Central memory CD8-positive, alpha-beta T cell (primary cell): ENCODE results near the gene LGALS9C.
"Not testable (repeated sequence)": the region's sequence is repeated elsewhere in the genome, so short reads cannot be mapped to it uniquely, and the experiment has no call there.

ENCODE experiments used
- ATAC-seq: fragments of 150-1000 bp; cut with Tn5 transposase; replicated peaks from 2 replicates; pipeline ENCODE4 v1.10.0; 2022; ENCODE audit warnings: mild to moderate bottlenecking, moderate FRiP score, moderate number of reproducible peaks; ENCODE audit not compliant: poor library complexity, severe bottlenecking; ENCODE audit errors: extremely low read depth
- DNase-seq, 2 donors: peaks; one replicate each; pipeline ENCODE4 v3.0.0; 2021; ENCODE audit warnings: low spot score in 2 of 2
- H3K27ac Mint-ChIP-seq: one replicate; pipeline ENCODE4 v1.8.0; 2022; ENCODE audit warnings: low read depth, mild to moderate bottlenecking, moderate library complexity, mixed read lengths
- H3K27me3 Mint-ChIP-seq: one replicate; pipeline ENCODE4 v1.8.0; 2022; ENCODE audit warnings: mixed read lengths
- H3K36me3 Mint-ChIP-seq: one replicate; pipeline ENCODE4 v1.8.0; 2022; ENCODE audit warnings: mild to moderate bottlenecking, moderate library complexity, mixed read lengths; ENCODE audit not compliant: insufficient read depth
- H3K4me1 Mint-ChIP-seq: one replicate; pipeline ENCODE4 v1.8.0; 2022; ENCODE audit warnings: mixed read lengths
- H3K4me3 Mint-ChIP-seq: one replicate; pipeline ENCODE4 v1.8.0; 2022; ENCODE audit warnings: mild to moderate bottlenecking, moderate library complexity, mixed read lengths
- H3K9me3 Mint-ChIP-seq: one replicate; pipeline ENCODE4 v1.8.0; 2022; ENCODE audit warnings: mixed read lengths

The LGALS9C gene

GRCh38 chr17:18487633-18488032, 11.0 kb downstream of the LGALS9C start:
- H3K36me3 Mint-ChIP-seq, DNase-seq, H3K4me3 Mint-ChIP-seq, ATAC-seq, H3K9me3 Mint-ChIP-seq, H3K27me3 Mint-ChIP-seq, H3K4me1 Mint-ChIP-seq, H3K27ac Mint-ChIP-seq: not testable (repeated sequence)

GRCh38 chr17:18488622-18489021, 12.0 kb downstream of the LGALS9C start:
- H3K4me1 Mint-ChIP-seq, H3K27me3 Mint-ChIP-seq, H3K27ac Mint-ChIP-seq, DNase-seq, H3K4me3 Mint-ChIP-seq, H3K36me3 Mint-ChIP-seq, H3K9me3 Mint-ChIP-seq, ATAC-seq: not testable (repeated sequence)

GRCh38 chr17:18490016-18490415, 13.4 kb downstream of the LGALS9C start:
- not testable (repeated sequence) for DNase-seq, H3K9me3 Mint-ChIP-seq, H3K27ac Mint-ChIP-seq, H3K4me1 Mint-ChIP-seq, H3K4me3 Mint-ChIP-seq, H3K27me3 Mint-ChIP-seq, H3K36me3 Mint-ChIP-seq, ATAC-seq

GRCh38 chr17:18492712-18493480, 16.3 kb downstream of the LGALS9C start:
- not testable (repeated sequence) for H3K9me3 Mint-ChIP-seq, H3K27ac Mint-ChIP-seq, H3K27me3 Mint-ChIP-seq, H3K4me1 Mint-ChIP-seq, DNase-seq, H3K36me3 Mint-ChIP-seq, H3K4me3 Mint-ChIP-seq
- ATAC-seq = peak; percentile 62

GRCh38 chr17:18494250-18494768, 17.7 kb downstream of the LGALS9C start:
- ATAC-seq, H3K36me3 Mint-ChIP-seq, H3K4me3 Mint-ChIP-seq, H3K27me3 Mint-ChIP-seq, H3K4me1 Mint-ChIP-seq, DNase-seq, H3K9me3 Mint-ChIP-seq, H3K27ac Mint-ChIP-seq: not testable (repeated sequence)

GRCh38 chr17:18497044-18497443, 20.5 kb downstream of the LGALS9C start:
- not testable (repeated sequence) for H3K27me3 Mint-ChIP-seq, H3K9me3 Mint-ChIP-seq, H3K4me1 Mint-ChIP-seq, H3K4me3 Mint-ChIP-seq, H3K36me3 Mint-ChIP-seq, H3K27ac Mint-ChIP-seq, ATAC-seq, DNase-seq

GRCh38 chr17:18499100-18499499, 22.5 kb downstream of the LGALS9C start:
- not testable (repeated sequence) for H3K9me3 Mint-ChIP-seq, ATAC-seq, H3K36me3 Mint-ChIP-seq, DNase-seq, H3K4me1 Mint-ChIP-seq, H3K27me3 Mint-ChIP-seq, H3K4me3 Mint-ChIP-seq, H3K27ac Mint-ChIP-seq

- not testable (repeated sequence) for H3K4me3 Mint-ChIP-seq, DNase-seq, H3K9me3 Mint-ChIP-seq, H3K36me3 Mint-ChIP-seq, ATAC-seq, H3K4me1 Mint-ChIP-seq, H3K27ac Mint-ChIP-seq, H3K27me3 Mint-ChIP-seq
These were observed 23.2 kb downstream of the LGALS9C start for GRCh38 chr17:18499756-18500155.

GRCh38 chr17:18500281-18500680, 23.7 kb downstream of the LGALS9C start:
- H3K4me3 Mint-ChIP-seq, H3K36me3 Mint-ChIP-seq, ATAC-seq, H3K27ac Mint-ChIP-seq, DNase-seq, H3K27me3 Mint-ChIP-seq, H3K4me1 Mint-ChIP-seq, H3K9me3 Mint-ChIP-seq: not testable (repeated sequence)

- not testable (repeated sequence) for ATAC-seq, H3K4me1 Mint-ChIP-seq, H3K4me3 Mint-ChIP-seq, H3K27ac Mint-ChIP-seq, H3K36me3 Mint-ChIP-seq, DNase-seq, H3K27me3 Mint-ChIP-seq, H3K9me3 Mint-ChIP-seq
These were observed 24.2 kb downstream of the LGALS9C start for GRCh38 chr17:18500816-18501215.

- H3K27ac Mint-ChIP-seq, H3K36me3 Mint-ChIP-seq, H3K9me3 Mint-ChIP-seq, H3K4me1 Mint-ChIP-seq, H3K4me3 Mint-ChIP-seq, ATAC-seq, H3K27me3 Mint-ChIP-seq, DNase-seq: not testable (repeated sequence)
These were observed 26.6 kb downstream of the LGALS9C start for GRCh38 chr17:18503221-18503620.

- not testable (repeated sequence) for H3K27me3 Mint-ChIP-seq, H3K27ac Mint-ChIP-seq, H3K4me1 Mint-ChIP-seq, ATAC-seq, H3K4me3 Mint-ChIP-seq, H3K36me3 Mint-ChIP-seq, DNase-seq, H3K9me3 Mint-ChIP-seq
These were observed 31.1 kb downstream of the LGALS9C start for GRCh38 chr17:18507729-18508128.

- not testable (repeated sequence) for H3K4me3 Mint-ChIP-seq, H3K36me3 Mint-ChIP-seq, H3K27me3 Mint-ChIP-seq, ATAC-seq, DNase-seq, H3K4me1 Mint-ChIP-seq, H3K27ac Mint-ChIP-seq, H3K9me3 Mint-ChIP-seq
These were observed 32.1 kb downstream of the LGALS9C start for GRCh38 chr17:18508667-18509066.
